ENCODE results near the gene TIMM23.

Gene TIMM23

DNA sequence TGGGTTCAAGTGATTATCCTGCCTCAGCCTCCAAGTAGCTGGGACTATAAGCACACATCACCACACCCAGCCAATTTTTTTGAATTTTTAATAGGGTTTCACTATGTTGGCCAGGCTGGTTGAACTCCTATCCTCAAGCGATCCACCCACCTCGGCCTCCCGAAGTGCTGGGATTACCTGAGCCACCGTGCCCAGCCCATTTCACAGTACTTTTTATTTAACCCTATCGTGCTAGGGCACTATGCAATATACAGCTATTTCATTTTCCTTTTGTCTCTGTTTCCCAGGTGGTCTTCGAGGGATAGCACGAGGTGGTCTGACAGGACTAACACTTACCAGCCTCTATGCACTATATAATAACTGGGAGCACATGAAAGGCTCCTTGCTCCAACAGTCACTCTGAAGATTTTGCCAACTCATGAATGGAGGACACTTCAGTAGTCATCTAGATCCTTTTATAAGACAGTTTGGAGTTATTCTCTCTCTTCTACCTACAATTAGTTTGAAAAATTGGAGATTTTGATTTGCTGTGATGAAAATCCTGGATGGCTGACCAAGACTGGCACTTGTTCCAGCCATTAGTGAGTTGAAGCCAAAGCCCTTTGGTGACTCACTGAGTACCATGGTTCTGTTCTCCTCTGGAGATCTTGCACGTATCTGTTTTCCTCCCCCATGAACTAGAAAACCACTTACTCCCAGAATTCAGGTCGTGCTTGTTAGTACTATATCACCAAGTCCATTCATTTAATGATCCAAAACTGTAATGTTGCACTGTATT lies 30.8 kb downstream of the TIMM23 start:
- no peak overlapping the region for H3K27ac ChIP-seq
- TF ChIP-seq CTCF (conservative IDR thresholded peaks at IDR 0.05) (no peak), ZFX (IDR thresholded peaks at IDR 0.05) (no peak)

DNA sequence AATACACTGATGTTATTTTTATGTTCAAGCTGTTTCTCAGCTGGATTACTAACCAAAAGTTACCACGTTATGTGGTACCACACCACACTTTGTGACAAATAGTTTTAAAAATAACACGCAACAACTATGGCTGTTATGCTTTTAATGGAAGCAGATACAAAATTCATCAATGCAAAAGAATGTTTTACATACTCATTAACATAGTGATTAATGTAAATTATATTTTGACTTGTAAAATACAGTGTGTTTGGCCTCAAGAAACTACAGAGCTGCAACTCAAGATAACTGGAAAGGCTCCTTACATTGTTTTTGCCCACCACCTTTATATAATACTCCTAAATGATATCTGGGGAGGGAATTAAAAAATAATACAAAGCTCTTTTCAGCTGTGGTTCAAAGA lies 32.7 kb downstream of the TIMM23 start:
- no peak overlapping the region for H3K27ac ChIP-seq
- TF ChIP-seq ZFX (IDR thresholded peaks at IDR 0.05) (no peak), CTCF (conservative IDR thresholded peaks at IDR 0.05) (no peak)

DNA sequence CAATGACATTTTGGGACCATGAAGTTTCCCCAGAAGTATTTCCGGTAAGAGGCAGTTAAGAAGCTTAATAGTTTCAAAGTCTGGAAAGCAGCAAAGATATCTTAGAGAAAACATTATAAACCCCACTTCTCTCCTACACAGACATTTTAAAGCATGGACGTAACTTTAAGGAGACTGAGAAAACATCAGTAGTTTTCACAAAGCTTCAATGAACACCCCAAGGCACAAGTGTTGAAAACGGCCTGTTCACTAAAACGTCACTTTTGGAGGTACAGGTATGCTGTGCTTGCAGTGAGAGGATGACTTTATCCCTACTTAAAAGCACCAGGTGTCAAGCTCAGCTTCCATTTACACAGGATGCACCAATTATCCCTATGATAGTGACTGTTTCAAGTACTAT lies 33.1 kb downstream of the TIMM23 start:
- no peak for TF ChIP-seq ZFX (IDR thresholded peaks at IDR 0.05)
- no peak for TF ChIP-seq CTCF (conservative IDR thresholded peaks at IDR 0.05)
- H3K27ac ChIP-seq, result no peak overlapping the region

DNA sequence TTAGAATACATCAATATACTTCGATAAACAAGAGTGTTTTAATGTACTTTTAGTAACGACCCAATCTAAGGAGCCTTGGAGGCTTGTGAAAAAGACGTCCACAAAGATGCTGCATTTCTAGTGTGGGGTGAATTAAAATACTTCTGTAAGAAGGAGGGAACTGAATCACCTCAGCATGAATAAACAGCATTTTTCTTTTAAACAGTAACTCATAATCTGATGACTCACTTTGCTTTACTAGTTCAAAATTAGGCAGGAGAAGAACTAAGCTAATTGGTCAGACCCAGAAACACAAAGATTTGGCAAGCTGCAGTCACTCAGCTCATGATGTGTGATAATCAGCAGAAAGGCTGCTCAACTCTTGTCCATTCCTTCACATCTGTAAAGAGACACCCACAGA lies 33.9 kb downstream of the TIMM23 start:
- H3K27ac ChIP-seq, result no peak overlapping the region
- TF ChIP-seq ZFX (IDR thresholded peaks at IDR 0.05) (no peak), CTCF (conservative IDR thresholded peaks at IDR 0.05) (no peak)

DNA sequence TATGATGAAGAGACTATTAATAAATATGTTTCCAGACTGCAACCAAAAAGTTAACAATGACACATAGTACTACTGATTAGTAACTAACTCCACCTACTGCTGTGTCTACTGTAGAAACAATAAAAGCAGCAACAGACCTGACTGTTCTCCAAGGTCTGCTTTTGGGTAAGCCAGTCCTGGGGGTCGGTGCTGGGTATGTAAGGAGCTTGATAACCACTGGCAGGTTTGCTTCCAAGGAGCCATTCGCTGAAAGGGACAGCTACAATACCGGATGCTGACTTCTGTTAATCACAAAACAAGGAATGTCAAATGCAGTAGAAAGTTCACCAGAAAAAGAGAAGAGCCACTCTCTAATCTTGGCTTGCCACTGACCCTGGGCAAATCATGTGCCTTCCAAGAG lies 40.5 kb downstream of the TIMM23 start:
- no peak for TF ChIP-seq ZFX (IDR thresholded peaks at IDR 0.05)
- no peak for TF ChIP-seq CTCF (conservative IDR thresholded peaks at IDR 0.05)
- no peak overlapping the region for H3K27ac ChIP-seq

DNA sequence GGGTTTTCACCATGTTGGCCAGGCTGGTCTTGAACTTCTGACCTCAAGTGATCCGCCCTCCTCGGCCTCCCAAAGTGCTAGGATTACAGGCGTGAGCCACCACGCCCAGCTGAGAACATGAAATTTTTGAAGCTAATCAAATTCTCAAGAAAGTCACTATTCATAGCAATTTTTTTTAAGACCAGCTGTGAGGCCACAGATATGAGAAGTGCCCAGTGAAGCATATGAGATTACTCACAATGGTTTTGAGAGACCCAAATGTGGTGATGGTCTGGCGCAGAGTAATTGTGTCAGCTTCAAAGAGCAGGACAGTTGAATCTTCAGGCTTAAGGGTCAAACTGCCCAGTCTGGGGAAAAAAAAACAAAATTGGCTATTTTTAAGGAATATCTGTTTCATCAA lies 41.9 kb downstream of the TIMM23 start:
- TF ChIP-seq CTCF (conservative IDR thresholded peaks at IDR 0.05) (no peak), ZFX (IDR thresholded peaks at IDR 0.05) (no peak)
- no peak overlapping the region for H3K27ac ChIP-seq

DNA sequence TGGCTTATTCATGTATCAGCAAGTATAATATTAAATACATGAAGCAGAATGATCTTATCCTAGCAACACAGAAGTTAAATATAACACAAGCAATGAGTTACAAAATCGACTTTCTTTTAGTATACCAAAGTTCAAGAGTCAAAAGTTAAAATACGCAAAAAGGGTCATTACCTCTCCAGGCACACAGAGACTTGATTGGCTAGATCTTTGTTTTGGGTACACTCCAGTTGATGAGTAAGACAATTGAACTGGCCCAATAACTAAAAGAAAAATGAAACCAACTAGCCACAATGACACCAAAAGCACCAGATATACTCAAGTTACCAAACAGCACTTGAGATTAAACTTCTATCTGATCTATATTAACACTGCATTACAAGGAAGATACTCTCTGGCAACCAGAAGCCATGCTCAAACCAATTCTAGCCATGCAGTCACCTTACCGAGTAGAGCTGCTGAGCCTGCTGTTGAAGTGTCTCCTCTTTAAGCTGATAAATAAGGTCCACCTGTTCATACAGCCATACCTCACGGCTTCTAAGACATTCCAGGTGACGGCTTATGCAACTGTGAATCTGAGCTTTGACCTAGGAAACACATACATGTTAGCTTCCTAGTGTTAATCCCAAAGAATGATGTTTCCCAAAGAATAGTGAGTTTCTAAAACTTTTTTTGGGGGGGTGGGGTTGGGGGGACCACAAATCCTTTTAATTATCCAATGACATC lies 42.6 kb downstream of the TIMM23 start:
- TF ChIP-seq CTCF (conservative IDR thresholded peaks at IDR 0.05), result no peak
- no peak for TF ChIP-seq ZFX (IDR thresholded peaks at IDR 0.05)
- H3K27ac ChIP-seq, result no peak overlapping the region

All from C4-2B (cell line).